ENCODE data around the gene CSRP1. TPM values are rescaled to one million over a fixed set of nuclear protein-coding genes. Genes with fewer than 3 reads are reported as not detected.

Gene CSRP1
- total RNA-seq, 2 experiments from 2014 or later = 82.4 to 83.4 TPM

GRCh38 chr1:201505503-201505890 lies 1.4 kb downstream of the CSRP1 start:
- no peaks in the 10 kb centered on the region for H3K27me3 Mint-ChIP-seq
- peak overlapping the region; percentile 96 for H3K4me3 Mint-ChIP-seq
- no peak for DNase-seq
- H3K36me3 Mint-ChIP-seq (ENCODE audit: low read depth) = peaks cover 11% of the 10 kb centered on the region
- peak overlapping the region; percentile 95 for H3K27ac Mint-ChIP-seq
- POLR2A ChIA-PET = no interaction called here
- peaks cover 54% of the 10 kb centered on the region for H3K4me1 Mint-ChIP-seq
- no peaks in the 10 kb centered on the region for H3K9me3 Mint-ChIP-seq
- CTCF ChIA-PET = interaction anchor here (2.3 to 12.3 kb wide), 3 partner anchors 7 to 58 kb away, joined by 7 to 99 read pairs (median 29); no protein-coding TSS in a partner anchor

- peak overlapping the region; percentile 95 for H3K27ac Mint-ChIP-seq
- H3K9me3 Mint-ChIP-seq = no peaks in the 10 kb centered on the region
- ChIA-PET POLR2A (no interaction called here), CTCF (interaction anchor here (1.2 to 12.3 kb wide), 3 partner anchors 8 to 56 kb away, joined by 4 to 99 read pairs (median 29); no protein-coding TSS in a partner anchor)
- H3K36me3 Mint-ChIP-seq (ENCODE audit: low read depth) = peaks cover 9% of the 10 kb centered on the region
- DNase-seq = no peak
- H3K4me1 Mint-ChIP-seq = peaks cover 52% of the 10 kb centered on the region
- H3K27me3 Mint-ChIP-seq = no peaks in the 10 kb centered on the region
- peak overlapping the region; percentile 96 for H3K4me3 Mint-ChIP-seq
Observed at GRCh38 chr1:201504799-201505502, 2.0 kb downstream of the CSRP1 start.

GRCh38 chr1:201504179-201504631 lies 2.7 kb downstream of the CSRP1 start:
- DNase-seq = no peak
- no peaks in the 10 kb centered on the region for H3K9me3 Mint-ChIP-seq
- POLR2A ChIA-PET = interaction anchor here (0.7 kb wide), 1 partner anchor 250 kb away, joined by 3 read pairs; no protein-coding TSS in a partner anchor
- CTCF ChIA-PET = interaction anchor here (1.2 to 12.3 kb wide), 4 partner anchors 8 to 56 kb away, joined by 3 to 99 read pairs (median 28); no protein-coding TSS in a partner anchor
- H3K27me3 Mint-ChIP-seq = no peaks in the 10 kb centered on the region
- peaks cover 6% of the 10 kb centered on the region for H3K36me3 Mint-ChIP-seq (ENCODE audit: low read depth)
- no peak overlapping the region for H3K4me3 Mint-ChIP-seq
- H3K4me1 Mint-ChIP-seq = peaks cover 44% of the 10 kb centered on the region
- H3K27ac Mint-ChIP-seq = no peak overlapping the region

GRCh38 chr1:201503397-201504176 lies 3.3 kb downstream of the CSRP1 start:
- no peak overlapping the region for H3K27ac Mint-ChIP-seq
- peaks cover 43% of the 10 kb centered on the region for H3K4me1 Mint-ChIP-seq

GRCh38 chr1:201502511-201502857 lies 4.4 kb downstream of the CSRP1 start:
- no peak overlapping the region for H3K4me3 Mint-ChIP-seq
- H3K9me3 Mint-ChIP-seq = no peaks in the 10 kb centered on the region
- DNase-seq = no peak
- H3K36me3 Mint-ChIP-seq (ENCODE audit: low read depth) = peaks cover 6% of the 10 kb centered on the region
- H3K27me3 Mint-ChIP-seq = no peaks in the 10 kb centered on the region
- ChIA-PET CTCF (interaction anchor here (0.6 to 12.3 kb wide), 3 partner anchors 10 to 971 kb away, joined by 4 to 99 read pairs (median 51); no protein-coding TSS in a partner anchor), POLR2A (interaction anchor here (0.7 kb wide), 1 partner anchor 9 kb away, joined by 3 read pairs; no protein-coding TSS in a partner anchor)
- peaks cover 35% of the 10 kb centered on the region for H3K4me1 Mint-ChIP-seq
- H3K27ac Mint-ChIP-seq = no peak overlapping the region

More at GRCh38 chr1:201503397-201504176, 3.3 kb downstream of the CSRP1 start:
- Mint-ChIP-seq H3K9me3 (no peaks in the 10 kb centered on the region), H3K4me3 (no peak overlapping the region), H3K27me3 (no peaks in the 10 kb centered on the region), H3K36me3 (ENCODE audit: low read depth) (peaks cover 6% of the 10 kb centered on the region)
- POLR2A ChIA-PET = interaction anchor here (0.7 kb wide), 1 partner anchor 250 kb away, joined by 3 read pairs; no protein-coding TSS in a partner anchor
- no peak for DNase-seq
- CTCF ChIA-PET = interaction anchor here (1.2 to 12.3 kb wide), 4 partner anchors 9 to 55 kb away, joined by 3 to 99 read pairs (median 28); no protein-coding TSS in a partner anchor

GRCh38 chr1:201501812-201502510 lies 5.0 kb downstream of the CSRP1 start:
- H3K36me3 Mint-ChIP-seq (ENCODE audit: low read depth) = peaks cover 6% of the 10 kb centered on the region
- no peak overlapping the region for H3K4me3 Mint-ChIP-seq
- peaks cover 31% of the 10 kb centered on the region for H3K4me1 Mint-ChIP-seq
- CTCF ChIA-PET = interaction anchor here (1.0 to 12.3 kb wide), 4 partner anchors 11 to 26 kb away, joined by 3 to 99 read pairs (median 28); no protein-coding TSS in a partner anchor
- no peak overlapping the region for H3K27ac Mint-ChIP-seq
- no peaks in the 10 kb centered on the region for H3K9me3 Mint-ChIP-seq
- no peak for DNase-seq
- no peaks in the 10 kb centered on the region for H3K27me3 Mint-ChIP-seq
- POLR2A ChIA-PET = interaction anchor here (0.7 kb wide), 1 partner anchor 10 kb away, joined by 3 read pairs; no protein-coding TSS in a partner anchor

- H3K4me3 Mint-ChIP-seq = no peak overlapping the region
- no peak for DNase-seq
- H3K9me3 Mint-ChIP-seq = no peaks in the 10 kb centered on the region
- CTCF ChIA-PET = interaction anchor here (0.8 to 12.3 kb wide), 6 partner anchors 11 to 53 kb away, joined by 3 to 99 read pairs (median 4); no protein-coding TSS in a partner anchor
- H3K4me1 Mint-ChIP-seq = peaks cover 26% of the 10 kb centered on the region
- no peaks in the 10 kb centered on the region for H3K27me3 Mint-ChIP-seq
- no peak overlapping the region for H3K27ac Mint-ChIP-seq
- POLR2A ChIA-PET = no interaction called here
- peaks cover 6% of the 10 kb centered on the region for H3K36me3 Mint-ChIP-seq (ENCODE audit: low read depth)
Observed at GRCh38 chr1:201501144-201501543, 5.8 kb downstream of the CSRP1 start.

- ChIA-PET CTCF (interaction anchor here (0.8 to 12.3 kb wide), 5 partner anchors 11 to 52 kb away, joined by 3 to 99 read pairs (median 6); no protein-coding TSS in a partner anchor), POLR2A (no interaction called here)
- Mint-ChIP-seq H3K9me3 (no peaks in the 10 kb centered on the region), H3K27me3 (no peaks in the 10 kb centered on the region), H3K36me3 (ENCODE audit: low read depth) (peaks cover 7% of the 10 kb centered on the region), H3K4me3 (no peak overlapping the region), H3K4me1 (peaks cover 21% of the 10 kb centered on the region), H3K27ac (no peak overlapping the region)
- DNase-seq = no peak
Observed at GRCh38 chr1:201500670-201501120, 6.2 kb downstream of the CSRP1 start.

- peaks cover 8% of the 10 kb centered on the region for H3K36me3 Mint-ChIP-seq (ENCODE audit: low read depth)
Observed at GRCh38 chr1:201499795-201500669, 6.9 kb downstream of the CSRP1 start.

GRCh38 chr1:201499191-201499590 lies 7.7 kb downstream of the CSRP1 start:
- ChIA-PET CTCF (interaction anchor here (0.9 to 12.3 kb wide), 5 partner anchors 10 to 51 kb away, joined by 3 to 99 read pairs (median 4); partner anchors contain the start of gene PHLDA3), POLR2A (no interaction called here)
- Mint-ChIP-seq H3K27me3 (no peaks in the 10 kb centered on the region), H3K36me3 (ENCODE audit: low read depth) (peaks cover 15% of the 10 kb centered on the region), H3K4me3 (no peak overlapping the region), H3K4me1 (peaks cover 9% of the 10 kb centered on the region), H3K27ac (no peak overlapping the region), H3K9me3 (no peaks in the 10 kb centered on the region)
- no peak for DNase-seq

More at GRCh38 chr1:201499795-201500669, 6.9 kb downstream of the CSRP1 start:
- H3K4me3 Mint-ChIP-seq = no peak overlapping the region
- H3K9me3 Mint-ChIP-seq = no peaks in the 10 kb centered on the region
- ChIA-PET CTCF (interaction anchor here (7.2 to 12.3 kb wide), 2 partner anchors 13 to 18 kb away, joined by 51 to 99 read pairs; no protein-coding TSS in a partner anchor), POLR2A (no interaction called here)
- DNase-seq = no peak
- H3K4me1 Mint-ChIP-seq = peaks cover 15% of the 10 kb centered on the region
- H3K27me3 Mint-ChIP-seq = no peaks in the 10 kb centered on the region
- H3K27ac Mint-ChIP-seq = no peak overlapping the region

GRCh38 chr1:201498621-201499020 lies 8.3 kb downstream of the CSRP1 start:
- ChIA-PET POLR2A (no interaction called here), CTCF (interaction anchor here (0.9 to 12.3 kb wide), 6 partner anchors 9 to 50 kb away, joined by 3 to 99 read pairs (median 4); partner anchors contain the start of gene PHLDA3)
- no peak for DNase-seq
- no peak overlapping the region for H3K27ac Mint-ChIP-seq
- peaks cover 3% of the 10 kb centered on the region for H3K4me1 Mint-ChIP-seq
- peaks cover 20% of the 10 kb centered on the region for H3K36me3 Mint-ChIP-seq (ENCODE audit: low read depth)
- no peaks in the 10 kb centered on the region for H3K27me3 Mint-ChIP-seq
- H3K9me3 Mint-ChIP-seq = no peaks in the 10 kb centered on the region
- no peak overlapping the region for H3K4me3 Mint-ChIP-seq
